GM12801 (cell line): Measurements from ENCODE around the gene STK40.

Experiments
- CTCF ChIP-seq: IDR thresholded peaks from one replicate; pipeline ENCODE4 v1.5.1; 2011; ENCODE audit warnings: control low read depth; ENCODE audit not compliant: insufficient read length; ENCODE audit errors: extremely low read depth

STK40 gene

GRCh38 chr1:36306210-36306901, 79.4 kb downstream of the STK40 start, which contains the start of gene SH3D21:
Gene SH3D21, plus strand, starts transcription at chr1:36306368. Its CDS starts 53 bp downstream, at chr1:36306421.
- no peak for TF ChIP-seq CTCF

GRCh38 chr1:36305915-36306209, 79.9 kb downstream of the STK40 start:
- no peak for TF ChIP-seq CTCF

GRCh38 chr1:36304970-36305914, 80.5 kb downstream of the STK40 start:
- no peak for TF ChIP-seq CTCF

GRCh38 chr1:36304521-36304920, 81.2 kb downstream of the STK40 start:
- TF ChIP-seq CTCF = no peak

- TF ChIP-seq CTCF = no peak
These were observed 81.9 kb downstream of the STK40 start for GRCh38 chr1:36303650-36304360.

- no peak for TF ChIP-seq CTCF
These were observed 82.5 kb downstream of the STK40 start for GRCh38 chr1:36303244-36303643.

- no peak for TF ChIP-seq CTCF
These were observed 84.5 kb downstream of the STK40 start for GRCh38 chr1:36301220-36301619.
